ENCODE results near the gene LRMDA. TPM values are rescaled to one million over a fixed set of nuclear protein-coding genes. Genes with fewer than 3 reads are reported as not detected.

The LRMDA gene
- polyA plus RNA-seq, 3 donors = 39.8 to 59.6 (median 56.4) TPM

DNA sequence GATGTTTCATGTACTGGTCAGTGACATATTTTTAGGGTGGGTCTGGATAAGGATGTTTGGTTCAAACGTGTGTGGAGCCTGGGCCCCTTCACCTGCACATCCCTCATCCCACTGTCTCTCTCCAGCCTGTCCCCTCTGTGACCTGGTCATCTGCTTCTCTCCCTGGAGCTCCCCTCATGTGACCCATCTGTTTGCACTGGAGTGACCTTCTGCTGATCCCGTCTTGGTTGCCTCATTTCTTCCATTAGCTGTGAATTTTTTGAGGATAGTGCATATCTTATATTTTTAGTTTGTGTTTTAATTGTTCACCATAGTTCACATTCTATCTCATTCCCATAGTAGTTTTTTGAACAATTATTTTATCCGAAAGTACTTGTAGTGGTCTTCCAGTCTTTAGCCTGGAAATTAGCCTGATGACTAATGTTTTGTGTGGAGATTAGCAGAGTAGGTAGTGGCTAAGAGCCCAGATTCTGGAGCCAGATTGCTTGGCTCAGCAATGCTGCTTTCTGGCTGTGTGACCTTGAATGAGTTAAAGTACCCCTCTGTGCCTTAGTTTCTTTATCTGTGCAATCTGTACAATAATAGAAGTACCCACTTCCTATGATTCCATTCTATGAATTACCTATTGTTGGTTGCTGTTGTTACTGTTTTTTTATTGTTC is 224.5 kb downstream of the LRMDA start:
- intact Hi-C loops (cut with micrococcal nuclease) = no loop called here

GRCh38 chr10:75657351-75657750 is 225.9 kb downstream of the LRMDA start:
- intact Hi-C loops (cut with micrococcal nuclease) = no loop called here
- WGBS (ENCODE audit: insufficient coverage) = no CpG with 5 or more reads among the region's 2 CpGs
- no peaks in the 10 kb centered on the region for H3K4me1 ChIP-seq (ENCODE audit: control insufficient read depth in 1 of 2, insufficient read depth in 2 of 2, low read length in 2 of 2)

More for the DNA sequence above, 224.5 kb downstream of the LRMDA start:
- no peaks in the 10 kb centered on the region for H3K9me3 Mint-ChIP-seq
- Histone ChIP-seq H4K20me1 (ENCODE audit: insufficient read depth, low read length) (peaks cover 19% of the 10 kb centered on the region), H2AFZ (ENCODE audit: insufficient read depth, low read depth, low read length, poor library complexity, severe bottlenecking) (no peak overlapping the region), H3K27ac (ENCODE audit: low read depth in 1 of 2, low read length in 2 of 2) (no peak overlapping the region), H3K4me3 (replicated peaks in 1 of 3; ENCODE audit: low read depth in 2 of 3, low read length in 3 of 3) (no peak overlapping the region), H3K27me3 (ENCODE audit: control insufficient read depth in 2 of 2, insufficient read depth in 2 of 2, low read length in 2 of 2) (no peaks in the 10 kb centered on the region), H3K79me2 (ENCODE audit: insufficient read depth, low read length) (peaks cover 32% of the 10 kb centered on the region), H3K9ac (ENCODE audit: insufficient read depth, low read length, poor library complexity, severe bottlenecking) (no peak overlapping the region), H3K4me1 (ENCODE audit: control insufficient read depth in 1 of 2, insufficient read depth in 2 of 2, low read length in 2 of 2) (no peaks in the 10 kb centered on the region), H3K4me2 (replicated peaks; ENCODE audit: extremely low read depth, low read length, poor library complexity, severe bottlenecking) (no peak overlapping the region), H3K36me3 (replicated peaks in 1 of 2; ENCODE audit: control insufficient read depth in 1 of 2, insufficient read depth in 2 of 2, low read length in 2 of 2) (no peaks in the 10 kb centered on the region), H3K9me3 (replicated peaks in 1 of 2; ENCODE audit: control insufficient read depth in 1 of 2, insufficient read depth in 1 of 2, low read length in 2 of 2) (no peaks in the 10 kb centered on the region)
- H3K4me3 Mint-ChIP-seq = no peak overlapping the region
- peaks cover 0 to 2% (median 0%) of the 10 kb centered on the region in 3 donors for H3K27me3 Mint-ChIP-seq (ENCODE audit: low read depth in 3 of 3)
- H3K36me3 Mint-ChIP-seq = peaks cover 10 to 15% of the 10 kb centered on the region in 2 donors
- peaks cover 3% of the 10 kb centered on the region for H3K4me1 Mint-ChIP-seq
- H3K27ac Mint-ChIP-seq = no peak overlapping the region
- DNase-seq = no peak
- TF ChIP-seq, protein P1, sequence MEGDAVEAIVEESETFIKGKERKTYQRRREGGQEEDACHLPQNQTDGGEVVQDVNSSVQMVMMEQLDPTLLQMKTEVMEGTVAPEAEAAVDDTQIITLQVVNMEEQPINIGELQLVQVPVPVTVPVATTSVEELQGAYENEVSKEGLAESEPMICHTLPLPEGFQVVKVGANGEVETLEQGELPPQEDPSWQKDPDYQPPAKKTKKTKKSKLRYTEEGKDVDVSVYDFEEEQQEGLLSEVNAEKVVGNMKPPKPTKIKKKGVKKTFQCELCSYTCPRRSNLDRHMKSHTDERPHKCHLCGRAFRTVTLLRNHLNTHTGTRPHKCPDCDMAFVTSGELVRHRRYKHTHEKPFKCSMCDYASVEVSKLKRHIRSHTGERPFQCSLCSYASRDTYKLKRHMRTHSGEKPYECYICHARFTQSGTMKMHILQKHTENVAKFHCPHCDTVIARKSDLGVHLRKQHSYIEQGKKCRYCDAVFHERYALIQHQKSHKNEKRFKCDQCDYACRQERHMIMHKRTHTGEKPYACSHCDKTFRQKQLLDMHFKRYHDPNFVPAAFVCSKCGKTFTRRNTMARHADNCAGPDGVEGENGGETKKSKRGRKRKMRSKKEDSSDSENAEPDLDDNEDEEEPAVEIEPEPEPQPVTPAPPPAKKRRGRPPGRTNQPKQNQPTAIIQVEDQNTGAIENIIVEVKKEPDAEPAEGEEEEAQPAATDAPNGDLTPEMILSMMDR (IDR thresholded peaks at IDR 0.05) = no peak
- WGBS (ENCODE audit: insufficient coverage) = no CpG with 5 or more reads among the region's 3 CpGs

More at GRCh38 chr10:75657351-75657750, 225.9 kb downstream of the LRMDA start:
- Mint-ChIP-seq H3K27ac (peak overlapping the region in 2 of 7 donors; percentile 5 to 7), H3K4me3 (no peak overlapping the region), H3K4me1 (peaks cover 2% of the 10 kb centered on the region), H3K36me3 (peaks cover 16 to 21% of the 10 kb centered on the region in 2 donors), H3K27me3 (ENCODE audit: low read depth in 3 of 3) (peaks cover 0 to 2% (median 0%) of the 10 kb centered on the region in 3 donors), H3K9me3 (no peaks in the 10 kb centered on the region)
- no peak overlapping the region for H3K27ac ChIP-seq (ENCODE audit: low read depth in 1 of 2, low read length in 2 of 2)
- H3K4me2 ChIP-seq (replicated peaks; ENCODE audit: extremely low read depth, low read length, poor library complexity, severe bottlenecking) = no peak overlapping the region
- no peaks in the 10 kb centered on the region for H3K9me3 ChIP-seq (replicated peaks in 1 of 2; ENCODE audit: control insufficient read depth in 1 of 2, insufficient read depth in 1 of 2, low read length in 2 of 2)
- peaks cover 25% of the 10 kb centered on the region for H4K20me1 ChIP-seq (ENCODE audit: insufficient read depth, low read length)
- H2AFZ ChIP-seq (ENCODE audit: insufficient read depth, low read depth, low read length, poor library complexity, severe bottlenecking) = no peak overlapping the region
- H3K9ac ChIP-seq (ENCODE audit: insufficient read depth, low read length, poor library complexity, severe bottlenecking) = no peak overlapping the region
- H3K36me3 ChIP-seq (replicated peaks in 1 of 2; ENCODE audit: control insufficient read depth in 1 of 2, insufficient read depth in 2 of 2, low read length in 2 of 2) = no peaks in the 10 kb centered on the region
- TF ChIP-seq, protein P1 (IDR thresholded peaks at IDR 0.05) = no peak
- no peak for DNase-seq
- no peak overlapping the region for H3K4me3 ChIP-seq (replicated peaks in 1 of 3; ENCODE audit: low read depth in 2 of 3, low read length in 3 of 3)
- H3K27me3 ChIP-seq (ENCODE audit: control insufficient read depth in 2 of 2, insufficient read depth in 2 of 2, low read length in 2 of 2) = no peaks in the 10 kb centered on the region
- H3K79me2 ChIP-seq (ENCODE audit: insufficient read depth, low read length) = peaks cover 23% of the 10 kb centered on the region

Data from CD14-positive monocyte (primary cell).